ENCODE data around the gene RGS5.

DNA sequence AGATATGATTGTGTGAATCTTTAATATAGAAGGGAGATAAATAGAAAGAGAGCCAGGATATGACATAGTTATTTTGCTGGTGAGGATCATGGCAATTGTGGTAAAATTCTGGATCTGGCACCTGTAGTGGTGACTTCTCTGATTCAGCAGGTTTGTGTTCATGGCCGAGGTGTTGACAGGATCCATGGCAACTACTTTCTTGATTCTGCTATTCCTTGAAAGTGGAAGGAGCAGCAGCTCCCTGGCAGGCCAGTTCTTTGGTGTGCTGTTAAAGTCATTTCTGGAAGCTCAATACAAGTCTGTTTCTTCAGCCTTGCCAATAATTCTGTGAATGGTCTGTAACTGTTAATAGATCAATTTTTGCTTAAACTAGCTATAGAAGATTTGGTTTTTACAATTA, 100.1 kb downstream of the RGS5 start:
- TF ChIP-seq POLR2A (IDR thresholded peaks at IDR 0.05) = no peak
- TF ChIP-seq, protein P1, sequence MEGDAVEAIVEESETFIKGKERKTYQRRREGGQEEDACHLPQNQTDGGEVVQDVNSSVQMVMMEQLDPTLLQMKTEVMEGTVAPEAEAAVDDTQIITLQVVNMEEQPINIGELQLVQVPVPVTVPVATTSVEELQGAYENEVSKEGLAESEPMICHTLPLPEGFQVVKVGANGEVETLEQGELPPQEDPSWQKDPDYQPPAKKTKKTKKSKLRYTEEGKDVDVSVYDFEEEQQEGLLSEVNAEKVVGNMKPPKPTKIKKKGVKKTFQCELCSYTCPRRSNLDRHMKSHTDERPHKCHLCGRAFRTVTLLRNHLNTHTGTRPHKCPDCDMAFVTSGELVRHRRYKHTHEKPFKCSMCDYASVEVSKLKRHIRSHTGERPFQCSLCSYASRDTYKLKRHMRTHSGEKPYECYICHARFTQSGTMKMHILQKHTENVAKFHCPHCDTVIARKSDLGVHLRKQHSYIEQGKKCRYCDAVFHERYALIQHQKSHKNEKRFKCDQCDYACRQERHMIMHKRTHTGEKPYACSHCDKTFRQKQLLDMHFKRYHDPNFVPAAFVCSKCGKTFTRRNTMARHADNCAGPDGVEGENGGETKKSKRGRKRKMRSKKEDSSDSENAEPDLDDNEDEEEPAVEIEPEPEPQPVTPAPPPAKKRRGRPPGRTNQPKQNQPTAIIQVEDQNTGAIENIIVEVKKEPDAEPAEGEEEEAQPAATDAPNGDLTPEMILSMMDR (IDR thresholded peaks at IDR 0.05) = no peak
